HCT116 (cell line): ENCODE data around the gene SLC22A5. TPM values are rescaled to one million over a fixed set of nuclear protein-coding genes. Genes with fewer than 3 reads are reported as not detected.

Experiments
- ATAC-seq: fragments of 200-7000 bp; cut with Tn5 transposase; 2 replicates; pipeline ENCODE4 v1.9.1; 2020; ENCODE audit warnings: mild to moderate bottlenecking, moderate library complexity
- BruUV-seq: library from RNA; stranded (reverse); fragments of 400-500 nt; replicated peaks from 2 replicates; lab custom pipeline; 2021; lab: Mats Ljungman, UMichigan
- CTCF ChIA-PET: fragments of 300-600 bp; sonication (Branson Sonifier 250); formaldehyde crosslinking; loops from one replicate; lab custom pipeline; 2021; ENCODE audit warnings: antibody characterized with exemption; lab: Charles Lee
- POLR2A ChIA-PET: fragments of 300-600, 350-600 bp; sonication (Branson Sonifier 250); formaldehyde crosslinking; loops from one replicate; lab custom pipeline; 2021; ENCODE audit warnings: antibody characterized with exemption; lab: Charles Lee
- RAD21 ChIA-PET, 2 experiments: fragments of 300-600 bp; sonication (Branson Sonifier 250); formaldehyde crosslinking; loops; one replicate each; lab custom pipeline; 2023; ENCODE audit warnings: low total read pairs in 2 of 2; ENCODE audit not compliant: uncharacterized antibody in 2 of 2, unreplicated experiment in 2 of 2, low non-redundant PET in 1 of 2; lab: Charles Lee
- DNase-seq: peaks from one replicate; pipeline ENCODE4 v3.0.0-alpha.2; 2010; ENCODE audit warnings: low read depth, low spot score
- H2AFZ ChIP-seq: fragments of 200-600 bp; shearing (Covaris generic), sonication (generic); 2 replicates; pipeline ENCODE4 v1.6.1; 2017; ENCODE audit warnings: low read depth, mixed run types, mixed read lengths, antibody characterized with exemption, low read length; ENCODE audit not compliant: poor library complexity, severe bottlenecking
- H3K27ac ChIP-seq: 2 replicates; pipeline ENCODE4 v1.5.1; 2012; ENCODE audit warnings: low read depth, low read length
- H3K27me3 ChIP-seq: fragments of 200-600 bp; sonication (generic); 2 replicates; pipeline ENCODE4 v1.6.1; 2016; ENCODE audit warnings: mixed run types, low read length, mixed read lengths; ENCODE audit not compliant: insufficient read depth
- H3K36me3 ChIP-seq, 2 experiments: fragments of 200-500 bp in 1 of 2; fragments of 200-600 bp in 1 of 2; sonication (Bioruptor generic) in 1 of 2; sonication (generic) in 1 of 2; 2 replicates each; pipeline versions ENCODE4 v1.5.1 to v1.6.1; 2014 to 2016; ENCODE audit warnings: low read length in 2 of 2, inconsistent platforms in 1 of 2, mixed read lengths in 1 of 2, mixed run types in 1 of 2; ENCODE audit not compliant: insufficient read depth in 2 of 2, control insufficient read depth in 1 of 2
- H3K4me1 ChIP-seq, 2 experiments: fragments of 200-600 bp in 1 of 2; sonication (generic) in 1 of 2; 2 replicates each; pipeline versions ENCODE4 v1.5.1 to v1.6.1; 2012 to 2017; ENCODE audit warnings: low read length in 2 of 2, inconsistent platforms in 1 of 2, mild to moderate bottlenecking in 1 of 2, mixed read lengths in 1 of 2, mixed run types in 1 of 2, moderate library complexity in 1 of 2; ENCODE audit not compliant: insufficient read depth in 2 of 2, control insufficient read depth in 1 of 2
- H3K4me2 ChIP-seq: fragments of 200-600 bp; sonication (generic); 2 replicates; pipeline ENCODE4 v1.6.1; 2017; ENCODE audit warnings: mixed run types, low read length, mixed read lengths
- H3K4me3 ChIP-seq, 2 experiments: fragments of 200-600 bp in 1 of 2; sonication (generic) in 1 of 2; replicated peaks in 1 of 2; 2 replicates each; pipeline ENCODE4 v1.5.1; 2011 to 2016; ENCODE audit warnings: low read length in 2 of 2, control low read depth in 1 of 2, low read depth in 1 of 2, mild to moderate bottlenecking in 1 of 2, mixed read lengths in 1 of 2, mixed run types in 1 of 2
- H3K79me2 ChIP-seq: fragments of 200-600 bp; sonication (generic); 2 replicates; pipeline ENCODE4 v1.6.1; 2017; ENCODE audit warnings: mild to moderate bottlenecking, mixed run types, low read length, moderate library complexity, mixed read lengths; ENCODE audit not compliant: insufficient read depth
- H3K9ac ChIP-seq: fragments of 200-600 bp; sonication (generic); 2 replicates; pipeline ENCODE4 v1.6.1; 2016; ENCODE audit warnings: low read length, mixed read lengths
- H3K9me2 ChIP-seq: fragments of 200-600 bp; sonication (generic), shearing (Covaris generic); 2 replicates; pipeline ENCODE4 v1.6.1; 2017; ENCODE audit warnings: mixed run types, mild to moderate bottlenecking, moderate library complexity; ENCODE audit not compliant: insufficient read depth
- H3K9me3 ChIP-seq, 2 experiments: fragments of 200-500 bp in 1 of 2; fragments of 200-600 bp in 1 of 2; sonication (Bioruptor generic) in 1 of 2; sonication (generic) in 1 of 2; 2 replicates each; pipeline ENCODE4 v1.6.1; 2014 to 2017; ENCODE audit warnings: low read length in 2 of 2, mixed read lengths in 2 of 2, inconsistent platforms in 1 of 2, low read depth in 1 of 2, mild to moderate bottlenecking in 1 of 2, mixed run types in 1 of 2, moderate library complexity in 1 of 2; ENCODE audit not compliant: control insufficient read depth in 1 of 2, insufficient read depth in 1 of 2
- H4K20me1 ChIP-seq: fragments of 200-600 bp; sonication (generic), shearing (Covaris generic); 2 replicates; pipeline ENCODE4 v1.6.1; 2017; ENCODE audit warnings: mixed run types, mild to moderate bottlenecking, moderate library complexity; ENCODE audit not compliant: insufficient read depth
- CBX3 ChIP-seq: IDR thresholded peaks from 2 replicates; pipeline ENCODE4 v1.6.1; 2012; ENCODE audit warnings: low read depth
- CEBPB ChIP-seq: IDR thresholded peaks from 2 replicates; pipeline ENCODE4 v1.6.1; 2012; ENCODE audit warnings: low read depth
- EGR1 ChIP-seq: IDR thresholded peaks from 2 replicates; pipeline ENCODE4 v1.6.1; 2012; ENCODE audit warnings: low read depth
- EZH2 ChIP-seq: fragments of 200-600 bp; sonication (generic); IDR thresholded peaks from 2 replicates; pipeline ENCODE4 v1.6.1; 2017; ENCODE audit warnings: antibody characterized with exemption, mixed run types
- EZH2phosphoT487 ChIP-seq: fragments of 200-600 bp; IDR thresholded peaks from 2 replicates; pipeline ENCODE4 v1.6.1; 2018; ENCODE audit warnings: antibody characterized with exemption, borderline replicate concordance
- JUND ChIP-seq: IDR thresholded peaks from 2 replicates; pipeline ENCODE4 v1.6.1; 2012
- POLR2AphosphoS5 ChIP-seq: IDR thresholded peaks from 2 replicates; pipeline ENCODE4 v1.6.1; 2011; ENCODE audit warnings: mild to moderate bottlenecking, low read depth, low read length, moderate library complexity
- RAD21 ChIP-seq: IDR thresholded peaks from 2 replicates; pipeline ENCODE4 v1.6.1; 2012; ENCODE audit warnings: low read depth, mild to moderate bottlenecking
- SIN3A ChIP-seq: IDR thresholded peaks from 2 replicates; pipeline ENCODE4 v1.6.1; 2012; ENCODE audit warnings: low read depth
- SP1 ChIP-seq: IDR thresholded peaks from 2 replicates; pipeline ENCODE4 v1.6.1; 2012; ENCODE audit warnings: low read depth
- SRF ChIP-seq: IDR thresholded peaks from 2 replicates; pipeline ENCODE4 v1.6.1; 2012; ENCODE audit warnings: low read depth
- TCF7L2 ChIP-seq: IDR thresholded peaks from 2 replicates; pipeline ENCODE4 v1.7.0; 2011; ENCODE audit warnings: borderline replicate concordance, inconsistent platforms; ENCODE audit not compliant: insufficient read depth, insufficient read length; ENCODE audit errors: extremely low read depth
- YY1 ChIP-seq: IDR thresholded peaks from 2 replicates; pipeline ENCODE4 v1.6.1; 2011; ENCODE audit warnings: low read length, low read depth, moderate library complexity, mild to moderate bottlenecking; ENCODE audit not compliant: insufficient replicate concordance; ENCODE audit errors: extremely low read depth
- ZNF274 ChIP-seq: fragments of 200-500 bp; sonication (Bioruptor generic); IDR thresholded peaks from 2 replicates; pipeline ENCODE4 v1.6.1; 2014; ENCODE audit warnings: mild to moderate bottlenecking, low read depth, low read length, inconsistent platforms
- intact Hi-C: fragments of 100-400 bp; cut with micrococcal nuclease; formaldehyde crosslinking; loops from 2 replicates; pipeline ENCODE4 v1.10.0; 2022
- total RNA-seq: library from RNA; stranded (reverse); gene quantifications from one replicate; pipeline ENCODE4 v1.2.1, GENCODE V29; 2021; ENCODE audit not compliant: unreplicated experiment
- TF ChIP-seq, protein P1 (sequence below): IDR thresholded peaks from 2 replicates; pipeline ENCODE4 v1.6.1; 2011; ENCODE audit warnings: mild to moderate bottlenecking, low read length, moderate library complexity; ENCODE audit not compliant: insufficient replicate concordance; ENCODE audit errors: extremely low read depth
- TF ChIP-seq, protein P2 (sequence below): IDR thresholded peaks from 2 replicates; pipeline ENCODE4 v1.6.1; 2012
- TF ChIP-seq, protein P3 (sequence below): IDR thresholded peaks from 2 replicates; pipeline ENCODE4 v1.6.1; 2012; ENCODE audit warnings: low read depth
- TF ChIP-seq, protein P4 (sequence below): IDR thresholded peaks from 2 replicates; pipeline ENCODE4 v1.6.1; 2012

The SLC22A5 gene
- total RNA-seq, 1 experiment from 2014 or later, result 9.9 TPM

DNA sequence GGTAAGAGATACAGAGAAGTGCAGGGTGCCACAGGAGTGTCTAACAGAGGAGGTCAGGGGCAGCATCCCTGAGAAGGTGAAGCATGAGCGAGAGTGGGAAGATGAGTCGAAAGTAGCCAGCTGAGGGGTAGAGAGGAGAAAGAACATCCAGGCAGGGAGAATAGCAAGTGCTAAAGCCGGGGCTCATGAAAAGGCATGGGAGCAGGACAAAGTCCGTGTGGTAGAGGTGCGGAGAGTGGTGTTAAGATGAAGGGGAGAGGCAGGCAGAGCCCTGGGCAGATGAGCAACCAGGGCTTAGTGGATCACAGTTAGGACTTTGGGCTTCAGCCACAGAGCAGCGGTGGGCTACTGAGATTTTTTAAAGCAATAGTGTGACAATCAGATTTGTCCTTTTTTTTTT is 10.5 kb downstream of the SLC22A5 start (continued):
- TF ChIP-seq, protein P1, sequence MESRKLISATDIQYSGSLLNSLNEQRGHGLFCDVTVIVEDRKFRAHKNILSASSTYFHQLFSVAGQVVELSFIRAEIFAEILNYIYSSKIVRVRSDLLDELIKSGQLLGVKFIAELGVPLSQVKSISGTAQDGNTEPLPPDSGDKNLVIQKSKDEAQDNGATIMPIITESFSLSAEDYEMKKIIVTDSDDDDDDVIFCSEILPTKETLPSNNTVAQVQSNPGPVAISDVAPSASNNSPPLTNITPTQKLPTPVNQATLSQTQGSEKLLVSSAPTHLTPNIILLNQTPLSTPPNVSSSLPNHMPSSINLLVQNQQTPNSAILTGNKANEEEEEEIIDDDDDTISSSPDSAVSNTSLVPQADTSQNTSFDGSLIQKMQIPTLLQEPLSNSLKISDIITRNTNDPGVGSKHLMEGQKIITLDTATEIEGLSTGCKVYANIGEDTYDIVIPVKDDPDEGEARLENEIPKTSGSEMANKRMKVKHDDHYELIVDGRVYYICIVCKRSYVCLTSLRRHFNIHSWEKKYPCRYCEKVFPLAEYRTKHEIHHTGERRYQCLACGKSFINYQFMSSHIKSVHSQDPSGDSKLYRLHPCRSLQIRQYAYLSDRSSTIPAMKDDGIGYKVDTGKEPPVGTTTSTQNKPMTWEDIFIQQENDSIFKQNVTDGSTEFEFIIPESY, result no peak
- TF ChIP-seq CBX3 (no peak), YY1 (no peak), SP1 (no peak), CEBPB (no peak)

DNA sequence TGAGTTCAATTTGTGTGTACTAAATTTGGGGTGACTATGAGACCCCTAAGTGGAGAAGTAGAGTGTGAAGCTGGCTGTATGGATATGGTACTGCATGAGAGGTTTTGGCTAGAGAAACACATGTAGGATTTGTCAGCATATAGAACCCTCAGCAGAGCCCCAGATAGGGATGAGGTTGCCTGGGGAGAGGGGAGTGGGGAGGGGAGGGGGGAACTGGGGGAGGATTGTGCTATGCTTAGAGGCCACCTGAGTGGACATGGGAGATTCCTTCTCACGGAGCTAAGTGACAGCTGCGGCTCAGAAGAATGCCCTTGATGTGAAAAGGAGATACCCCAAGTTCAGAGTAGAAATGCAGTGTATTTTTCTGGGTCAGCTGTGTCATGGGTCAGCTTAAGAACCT is 11.2 kb downstream of the SLC22A5 start:
- ChIA-PET POLR2A (interaction anchor here (0.6 kb wide), 1 partner anchor 318 kb away, joined by 3 read pairs; no protein-coding TSS in a partner anchor), CTCF (interaction anchor here (0.7 kb wide), 1 partner anchor 50 kb away, joined by 3 read pairs; no protein-coding TSS in a partner anchor), RAD21 (no interaction called here)
- no peaks in the 10 kb centered on the region; a peak in 1 of 4 replicates for H3K36me3 ChIP-seq
- H3K9me2 ChIP-seq, result no peaks in the 10 kb centered on the region
- no TSS peak for BruUV-seq
- H3K79me2 ChIP-seq, result no peaks in the 10 kb centered on the region
- H3K4me3 ChIP-seq, result no peak overlapping the region
- no peak for ATAC-seq
- intact Hi-C loops, result loop anchor here (10.0 kb wide), 1 partner anchor 864 kb away; no protein-coding TSS in a partner anchor
- H4K20me1 ChIP-seq, result no peaks in the 10 kb centered on the region
- no peaks in the 10 kb centered on the region for H3K9me3 ChIP-seq
- no peak for DNase-seq
- H3K4me2 ChIP-seq, result no peak overlapping the region
- no peaks in the 10 kb centered on the region for H3K27me3 ChIP-seq
- no peak overlapping the region for H3K27ac ChIP-seq
- H3K9ac ChIP-seq, result no peak overlapping the region
- peaks cover 0 to 7% of the 10 kb centered on the region in 2 experiments; a peak in 1 of 4 replicates for H3K4me1 ChIP-seq
- no peak overlapping the region for H2AFZ ChIP-seq
- TF ChIP-seq EZH2phosphoT487 (no peak), SIN3A (no peak), TCF7L2 (no peak), POLR2AphosphoS5 (no peak), CBX3 (no peak), RAD21 (no peak), EGR1 (no peak), SRF (no peak), ZNF274 (no peak), JUND (no peak), EZH2 (no peak)
- TF ChIP-seq, protein P2, sequence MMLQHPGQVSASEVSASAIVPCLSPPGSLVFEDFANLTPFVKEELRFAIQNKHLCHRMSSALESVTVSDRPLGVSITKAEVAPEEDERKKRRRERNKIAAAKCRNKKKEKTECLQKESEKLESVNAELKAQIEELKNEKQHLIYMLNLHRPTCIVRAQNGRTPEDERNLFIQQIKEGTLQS, result no peak
- TF ChIP-seq, protein P3, sequence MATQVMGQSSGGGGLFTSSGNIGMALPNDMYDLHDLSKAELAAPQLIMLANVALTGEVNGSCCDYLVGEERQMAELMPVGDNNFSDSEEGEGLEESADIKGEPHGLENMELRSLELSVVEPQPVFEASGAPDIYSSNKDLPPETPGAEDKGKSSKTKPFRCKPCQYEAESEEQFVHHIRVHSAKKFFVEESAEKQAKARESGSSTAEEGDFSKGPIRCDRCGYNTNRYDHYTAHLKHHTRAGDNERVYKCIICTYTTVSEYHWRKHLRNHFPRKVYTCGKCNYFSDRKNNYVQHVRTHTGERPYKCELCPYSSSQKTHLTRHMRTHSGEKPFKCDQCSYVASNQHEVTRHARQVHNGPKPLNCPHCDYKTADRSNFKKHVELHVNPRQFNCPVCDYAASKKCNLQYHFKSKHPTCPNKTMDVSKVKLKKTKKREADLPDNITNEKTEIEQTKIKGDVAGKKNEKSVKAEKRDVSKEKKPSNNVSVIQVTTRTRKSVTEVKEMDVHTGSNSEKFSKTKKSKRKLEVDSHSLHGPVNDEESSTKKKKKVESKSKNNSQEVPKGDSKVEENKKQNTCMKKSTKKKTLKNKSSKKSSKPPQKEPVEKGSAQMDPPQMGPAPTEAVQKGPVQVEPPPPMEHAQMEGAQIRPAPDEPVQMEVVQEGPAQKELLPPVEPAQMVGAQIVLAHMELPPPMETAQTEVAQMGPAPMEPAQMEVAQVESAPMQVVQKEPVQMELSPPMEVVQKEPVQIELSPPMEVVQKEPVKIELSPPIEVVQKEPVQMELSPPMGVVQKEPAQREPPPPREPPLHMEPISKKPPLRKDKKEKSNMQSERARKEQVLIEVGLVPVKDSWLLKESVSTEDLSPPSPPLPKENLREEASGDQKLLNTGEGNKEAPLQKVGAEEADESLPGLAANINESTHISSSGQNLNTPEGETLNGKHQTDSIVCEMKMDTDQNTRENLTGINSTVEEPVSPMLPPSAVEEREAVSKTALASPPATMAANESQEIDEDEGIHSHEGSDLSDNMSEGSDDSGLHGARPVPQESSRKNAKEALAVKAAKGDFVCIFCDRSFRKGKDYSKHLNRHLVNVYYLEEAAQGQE, result no peak
- TF ChIP-seq, protein P4, sequence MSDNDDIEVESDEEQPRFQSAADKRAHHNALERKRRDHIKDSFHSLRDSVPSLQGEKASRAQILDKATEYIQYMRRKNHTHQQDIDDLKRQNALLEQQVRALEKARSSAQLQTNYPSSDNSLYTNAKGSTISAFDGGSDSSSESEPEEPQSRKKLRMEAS, result no peak
- TF ChIP-seq, protein P1, result no peak
